H1 (cell line): ENCODE measurements around the gene PXT1. TPM values are rescaled to one million over a fixed set of nuclear protein-coding genes. Genes with fewer than 3 reads are reported as not detected.
"Not testable (repeated sequence)": the region's sequence is repeated elsewhere in the genome, so short reads cannot be mapped to it uniquely, and the experiment has no call there.

ENCODE experiments used
- CTCF ChIA-PET: fragments of 300-600 bp; sonication (Branson Sonifier 250); formaldehyde crosslinking; loops from one replicate; lab custom pipeline; 2021; ENCODE audit not compliant: partially characterized antibody; lab: Charles Lee
- POLR2A ChIA-PET: fragments of 300-600 bp; sonication (Branson Sonifier 250); formaldehyde crosslinking; loops from one replicate; lab custom pipeline; 2021; ENCODE audit warnings: inconsistent platforms; ENCODE audit not compliant: partially characterized antibody; lab: Charles Lee
- DNase-seq, 2 experiments: peaks; one replicate each; pipeline versions ENCODE4 v3.0.0 to v3.0.0-alpha.2; 2010 to 2022; ENCODE audit warnings: low spot score in 2 of 2, low read depth in 1 of 2, mixed read lengths in 1 of 2
- FAIRE-seq: peaks from 2 replicates; lab custom pipeline; 2011; peaks lifted over from hg19 to GRCh38; lab: Jason Lieb, UNC
- H2AFZ ChIP-seq: 2 replicates; pipeline ENCODE4 v1.8.1; 2012; ENCODE audit warnings: low read length, inconsistent platforms
- H2AK5ac ChIP-seq: 2 replicates; pipeline ENCODE4 v1.6.1; 2013; ENCODE audit warnings: low read depth, low read length
- H2BK120ac ChIP-seq: replicated peaks from 2 replicates; pipeline ENCODE3; 2013; ENCODE audit warnings: low read depth, low read length, inconsistent platforms
- H2BK12ac ChIP-seq: 2 replicates; pipeline ENCODE4 v1.6.1; 2013; ENCODE audit warnings: low read depth, low read length
- H2BK15ac ChIP-seq: 2 replicates; pipeline ENCODE4 v1.6.1; 2013; ENCODE audit warnings: low read length
- H2BK20ac ChIP-seq: 2 replicates; pipeline ENCODE4 v1.6.1; 2013; ENCODE audit warnings: low read length
- H2BK5ac ChIP-seq: 2 replicates; pipeline ENCODE4 v1.6.1; 2013; ENCODE audit warnings: low read depth, low read length
- H3K14ac ChIP-seq: 2 replicates; pipeline ENCODE4 v1.6.1; 2013; ENCODE audit warnings: inconsistent platforms; ENCODE audit not compliant: insufficient read length
- H3K18ac ChIP-seq: 2 replicates; pipeline ENCODE4 v1.6.1; 2013; ENCODE audit warnings: low read length; ENCODE audit errors: extremely low read depth
- H3K23ac ChIP-seq: 2 replicates; pipeline ENCODE4 v1.6.1; 2013; ENCODE audit warnings: inconsistent platforms; ENCODE audit not compliant: insufficient read length
- H3K23me2 ChIP-seq: 2 replicates; pipeline ENCODE4 v1.6.1; 2013; ENCODE audit warnings: low read depth, low read length
- H3K27ac ChIP-seq: 2 replicates; pipeline ENCODE4 v1.6.1; 2011; ENCODE audit warnings: low read depth, low read length, inconsistent platforms
- H3K27me3 ChIP-seq, 4 experiments: replicated peaks in 1 of 4; 1 replicate in 1 of 4; 2 replicates in 3 of 4; pipeline versions ENCODE4 v1.6.1 to v1.8.1; 2011 to 2013; ENCODE audit warnings: low read length in 3 of 4, mild to moderate bottlenecking in 3 of 4, inconsistent platforms in 2 of 4, mixed read lengths in 2 of 4, moderate library complexity in 1 of 4; ENCODE audit not compliant: control insufficient read depth in 3 of 4, insufficient read depth in 3 of 4; ENCODE audit errors: extremely low read depth in 1 of 4
- H3K36me3 ChIP-seq, 4 experiments: 2 replicates each; pipeline versions ENCODE4 v1.6.1 to v1.8.1; 2011 to 2013; ENCODE audit warnings: mild to moderate bottlenecking in 4 of 4, low read length in 3 of 4, moderate library complexity in 2 of 4, control low read depth in 1 of 4, inconsistent platforms in 1 of 4; ENCODE audit not compliant: insufficient read depth in 4 of 4, control insufficient read depth in 2 of 4
- H3K4ac ChIP-seq: replicated peaks from 2 replicates; pipeline ENCODE3; 2013; ENCODE audit warnings: low read length, low read depth, mixed read lengths, inconsistent platforms; ENCODE audit not compliant: insufficient read length
- H3K4me1 ChIP-seq, 4 experiments: replicated peaks in 1 of 4; 1 replicate in 1 of 4; 2 replicates in 3 of 4; pipeline versions ENCODE4 v1.6.1 to v1.8.1; 2011 to 2013; ENCODE audit warnings: low read length in 3 of 4, inconsistent platforms in 2 of 4, mixed read lengths in 1 of 4; ENCODE audit not compliant: insufficient read depth in 4 of 4, control insufficient read depth in 3 of 4
- H3K4me2 ChIP-seq, 2 experiments: 2 replicates each; pipeline versions ENCODE4 v1.6.1 to v1.8.1; 2011 to 2013; ENCODE audit warnings: low read depth in 2 of 2, low read length in 2 of 2, control low read depth in 1 of 2, inconsistent platforms in 1 of 2, mild to moderate bottlenecking in 1 of 2; ENCODE audit not compliant: insufficient read depth in 1 of 2
- H3K4me3 ChIP-seq, 4 experiments: fragments of 200-600, 300-600 bp in 1 of 4; sonication (generic), shearing (Covaris generic), sonication (Bioruptor Twin) in 1 of 4; 2 replicates each; pipeline versions ENCODE4 v1.5.1 to v1.8.1; 2011 to 2016; ENCODE audit warnings: low read length in 4 of 4, low read depth in 3 of 4, control low read depth in 2 of 4, inconsistent platforms in 2 of 4, mild to moderate bottlenecking in 2 of 4, mixed read lengths in 1 of 4, moderate library complexity in 1 of 4; ENCODE audit not compliant: insufficient read depth in 2 of 4; ENCODE audit errors: extremely low read depth in 1 of 4
- H3K56ac ChIP-seq: replicated peaks from 2 replicates; pipeline ENCODE3; 2013; ENCODE audit warnings: low read depth, mild to moderate bottlenecking, mixed read lengths, low read length, inconsistent platforms; ENCODE audit not compliant: insufficient read length
- H3K79me1 ChIP-seq: 2 replicates; pipeline ENCODE4 v1.6.1; 2013; ENCODE audit warnings: low read depth, low read length, control low read depth
- H3K79me2 ChIP-seq, 2 experiments: 2 replicates each; pipeline versions ENCODE4 v1.6.1 to v1.8.1; 2012 to 2013; ENCODE audit warnings: low read length in 2 of 2, mild to moderate bottlenecking in 2 of 2, inconsistent platforms in 1 of 2; ENCODE audit not compliant: insufficient read depth in 2 of 2, control insufficient read depth in 1 of 2
- H3K9ac ChIP-seq, 4 experiments: replicated peaks in 1 of 4; 1 replicate in 1 of 4; 2 replicates in 3 of 4; pipeline versions ENCODE4 v1.6.1 to v1.8.1; 2011 to 2013; ENCODE audit warnings: low read depth in 3 of 4, low read length in 3 of 4, control low read depth in 2 of 4, mild to moderate bottlenecking in 2 of 4, moderate library complexity in 2 of 4, inconsistent platforms in 1 of 4; ENCODE audit errors: extremely low read depth in 1 of 4
- H3K9me3 ChIP-seq, 2 experiments: 2 replicates each; pipeline versions ENCODE4 v1.6.1 to v1.8.1; 2012 to 2013; ENCODE audit warnings: mild to moderate bottlenecking in 2 of 2, moderate library complexity in 2 of 2, control low read depth in 1 of 2, inconsistent platforms in 1 of 2, low read depth in 1 of 2, low read length in 1 of 2, mixed read lengths in 1 of 2; ENCODE audit not compliant: insufficient read depth in 2 of 2
- H4K20me1 ChIP-seq, 2 experiments: replicated peaks in 1 of 2; 2 replicates each; pipeline versions ENCODE3 to v1.8.1; 2011 to 2013; ENCODE audit warnings: inconsistent platforms in 2 of 2, low read length in 2 of 2, mild to moderate bottlenecking in 1 of 2; ENCODE audit not compliant: insufficient read depth in 2 of 2, control insufficient read depth in 1 of 2
- H4K5ac ChIP-seq: 2 replicates; pipeline ENCODE4 v1.6.1; 2013; ENCODE audit warnings: low read length, low read depth, mixed read lengths, inconsistent platforms; ENCODE audit not compliant: insufficient read length
- H4K8ac ChIP-seq: 2 replicates; pipeline ENCODE4 v1.8.0; 2013; ENCODE audit warnings: mild to moderate bottlenecking, moderate library complexity, low read length, inconsistent platforms; ENCODE audit not compliant: insufficient read depth; ENCODE audit errors: extremely low read depth
- H4K91ac ChIP-seq: replicated peaks from 2 replicates; pipeline ENCODE3; 2013; ENCODE audit warnings: low read length, mixed read lengths, inconsistent platforms; ENCODE audit not compliant: insufficient read length
- SP1 ChIP-seq: IDR thresholded peaks from 2 replicates; pipeline ENCODE4 v1.6.1; 2011; ENCODE audit warnings: low read depth, low read length
- WGBS, 2 experiments: shearing (Covaris generic) in 1 of 2; methylation state at CpG; one replicate each; pipeline versions ENCODE4 v1.1.6 to v1.1.7; 2013 to 2015; ENCODE audit warnings: low lambda C conversion rate in 2 of 2, mixed read lengths in 2 of 2, inconsistent platforms in 1 of 2, low coverage in 1 of 2, missing lambda C conversion rate in 1 of 2; ENCODE audit not compliant: insufficient replicate concordance in 2 of 2, insufficient coverage in 1 of 2, insufficient read length in 1 of 2; ENCODE audit errors: extremely low coverage in 1 of 2, missing lambda C conversion rate in 1 of 2; 5-methylcytosine and 5-hydroxymethylcytosine counted together
- polyA plus RNA-seq, 7 experiments: library from polyadenylated mRNA; depleted of rRNA in 3 of 7; stranded (reverse) in 5 of 7; unstranded in 2 of 7; fragments of >200 nt in 5 of 7; fragments of 200-250 nt in 2 of 7; gene quantifications; 1 replicate in 5 of 7; 2 replicates in 1 of 7; 4 replicates in 1 of 7; pipeline versions ENCODE4 v1.2.1 to v1.2.3, GENCODE V29; 2011 to 2013; ENCODE audit warnings: missing spikeins in 2 of 7, mixed read lengths in 2 of 7
- total RNA-seq: library from RNA; stranded (reverse); fragmentation: NEBNext Ultra II Directional; extraction: Animal tissue kit (Norgen Biotek cat#: 25700); gene quantifications from 2 replicates; pipeline ENCODE4 v1.2.1, GENCODE V29; 2021

The PXT1 gene
- total and polyA plus RNA-seq, 2 of the 8 experiments (the other 6 are each of a cell fraction or from before 2014, with no cell fraction given) = 0.06 TPM; not detected in 1

- not testable (repeated sequence) for H4K20me1 ChIP-seq
These were observed 6.5 kb upstream of the PXT1 start for GRCh38 chr6:36449173-36449572.

More at GRCh38 chr6:36449173-36449572, 6.5 kb upstream of the PXT1 start:
- H3K79me1 ChIP-seq, H4K5ac ChIP-seq, H3K18ac ChIP-seq, H3K4me1 ChIP-seq, H3K56ac ChIP-seq: not testable (repeated sequence)
- H3K79me2 ChIP-seq = peaks cover 0 to 75% of the 10 kb centered on the region in 2 experiments; a peak in 2 of 4 replicates
- 96% methylated on average over 10 of the region's 10 CpGs; no CpG with 5 or more reads in 1 of the 2 experiments for WGBS, 2 experiments
- 0 out of 2 replicates have a peak, but pooled peaks have one; percentile 7 for TF ChIP-seq SP1
- TF ChIP-seq, all 59 proteins: peak for 1; not testable (repeated sequence) for 58
- H3K4ac ChIP-seq, FAIRE-seq, H3K23ac ChIP-seq, H3K27ac ChIP-seq, H2AFZ ChIP-seq, H2AK5ac ChIP-seq, H3K14ac ChIP-seq, H3K36me3 ChIP-seq, H2BK20ac ChIP-seq, H3K9ac ChIP-seq, DNase-seq, H2BK12ac ChIP-seq, H2BK120ac ChIP-seq, H4K8ac ChIP-seq, H3K4me2 ChIP-seq, H3K23me2 ChIP-seq, H4K91ac ChIP-seq, H2BK15ac ChIP-seq, CTCF ChIA-PET, H3K4me3 ChIP-seq, H3K27me3 ChIP-seq, H2BK5ac ChIP-seq, H3K9me3 ChIP-seq: not testable (repeated sequence)
- POLR2A ChIA-PET = interaction anchor here (0.6 to 1.9 kb wide), 2 partner anchors 11 to 93 kb away, joined by 3 to 4 read pairs; no protein-coding TSS in a partner anchor
